WERI-Rb-1 (cell line): ENCODE results near the gene PMEL.

ENCODE experiments used
- DNase-seq: peaks from one replicate; pipeline ENCODE4 v3.0.0-alpha.2; 2020
- H3K27ac ChIP-seq: fragments of 250-450 bp; sonication (Bioruptor Pico); 2 replicates; pipeline ENCODE4 v1.5.1; 2020; ENCODE audit warnings: mild to moderate bottlenecking, moderate library complexity
- H3K27me3 ChIP-seq: fragments of 250-450 bp; sonication (Bioruptor Pico); 2 replicates; pipeline ENCODE4 v1.5.1; 2021; ENCODE audit warnings: mild to moderate bottlenecking, low read depth, moderate library complexity; ENCODE audit not compliant: insufficient read depth, severe bottlenecking
- H3K36me3 ChIP-seq: fragments of 250-450 bp; sonication (Bioruptor Pico); 2 replicates; pipeline ENCODE4 v1.5.1; 2020; ENCODE audit warnings: mild to moderate bottlenecking, moderate library complexity
- H3K4me3 ChIP-seq: 2 replicates; pipeline ENCODE4 v1.5.1; 2011; ENCODE audit warnings: low read depth, mild to moderate bottlenecking, control low read depth, low read length
- H3K9me3 ChIP-seq: fragments of 250-450 bp; sonication (Bioruptor Pico); 2 replicates; pipeline ENCODE4 v1.5.1; 2021; ENCODE audit warnings: mild to moderate bottlenecking, moderate library complexity; ENCODE audit not compliant: severe bottlenecking
- CTCF ChIP-seq: IDR thresholded peaks from 2 replicates; pipeline ENCODE4 v1.5.1; 2011; ENCODE audit warnings: low read depth, mild to moderate bottlenecking, control low read depth, inconsistent platforms, low read length

PMEL gene

DNA sequence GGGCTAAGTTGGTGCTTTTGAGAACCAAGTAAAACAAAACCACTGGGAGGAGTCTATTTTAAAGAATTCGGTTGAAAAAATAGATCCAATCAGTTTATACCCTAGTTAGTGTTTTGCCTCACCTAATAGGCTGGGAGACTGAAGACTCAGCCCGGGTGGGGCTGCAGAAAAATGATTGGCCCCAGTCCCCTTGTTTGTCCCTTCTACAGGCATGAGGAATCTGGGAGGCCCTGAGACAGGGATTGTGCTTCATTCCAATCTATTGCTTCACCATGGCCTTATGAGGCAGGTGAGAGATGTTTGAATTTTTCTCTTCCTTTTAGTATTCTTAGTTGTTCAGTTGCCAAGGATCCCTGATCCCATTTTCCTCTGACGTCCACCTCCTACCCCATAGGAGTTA is 6.2 kb upstream of the PMEL start:
- Histone ChIP-seq H3K27me3 (no peaks in the 10 kb centered on the region), H3K36me3 (peaks cover 42% of the 10 kb centered on the region), H3K9me3 (no peaks in the 10 kb centered on the region), H3K27ac (no peak overlapping the region), H3K4me3 (no peak overlapping the region)
- TF ChIP-seq CTCF = no peak
- no peak for DNase-seq

GRCh38 chr12:55970775-55971174 is 4.9 kb upstream of the PMEL start:
- Histone ChIP-seq H3K9me3 (no peaks in the 10 kb centered on the region), H3K27ac (no peak overlapping the region), H3K36me3 (peaks cover 42% of the 10 kb centered on the region), H3K27me3 (no peaks in the 10 kb centered on the region), H3K4me3 (no peak overlapping the region)
- DNase-seq = no peak
- no peak for TF ChIP-seq CTCF

- Histone ChIP-seq H3K9me3 (no peaks in the 10 kb centered on the region), H3K4me3 (no peak overlapping the region), H3K36me3 (peaks cover 42% of the 10 kb centered on the region), H3K27me3 (no peaks in the 10 kb centered on the region), H3K27ac (no peak overlapping the region)
- no peak for TF ChIP-seq CTCF
- no peak for DNase-seq
Observed at GRCh38 chr12:55969356-55969755, 3.5 kb upstream of the PMEL start.

DNA sequence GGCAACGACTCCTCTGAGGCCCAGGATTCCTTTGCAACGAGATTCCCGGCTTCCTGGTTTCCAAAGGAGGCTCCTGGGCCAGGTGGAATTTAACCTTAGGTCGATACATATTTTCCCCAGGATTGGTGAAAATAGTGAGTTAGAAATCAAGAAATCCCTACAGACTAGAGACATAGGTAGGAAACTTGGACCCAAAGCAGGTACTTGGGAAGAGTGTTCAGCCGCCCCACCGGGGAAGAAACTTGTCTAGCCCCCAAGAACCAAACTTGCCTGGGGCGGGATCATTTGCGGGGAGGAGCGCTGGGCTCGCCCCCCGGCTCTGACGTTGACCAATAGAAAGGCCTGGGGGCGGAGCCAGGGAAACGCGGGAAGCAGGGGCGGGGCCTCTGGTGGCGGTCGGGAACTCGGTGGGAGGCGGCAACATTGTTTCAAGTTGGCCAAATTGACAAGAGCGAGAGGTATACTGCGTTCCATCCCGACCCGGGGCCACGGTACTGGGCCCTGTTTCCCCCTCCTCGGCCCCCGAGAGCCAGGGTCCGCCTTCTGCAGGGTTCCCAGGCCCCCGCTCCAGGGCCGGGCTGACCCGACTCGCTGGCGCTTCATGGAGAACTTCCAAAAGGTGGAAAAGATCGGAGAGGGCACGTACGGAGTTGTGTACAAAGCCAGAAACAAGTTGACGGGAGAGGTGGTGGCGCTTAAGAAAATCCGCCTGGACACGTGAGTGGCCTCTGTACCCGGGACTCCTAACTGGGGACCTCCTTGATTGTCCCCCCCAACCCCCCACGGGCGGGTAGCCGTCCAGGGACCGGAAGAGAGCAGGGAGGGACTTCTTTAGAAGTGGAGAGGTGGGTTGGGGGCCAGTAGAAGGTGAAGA is 803 bp upstream of the PMEL start, which contains the start of gene CDK2:
TSS of gene CDK2 (plus strand) at position 423 of the 874 bp plus-strand sequence. CDS start at position 602, 179 bp downstream.
- Histone ChIP-seq H3K9me3 (no peaks in the 10 kb centered on the region), H3K27ac (peak within 1 kb of the TSS; percentile 77), H3K36me3 (peaks cover 31% of the 10 kb centered on the region), H3K4me3 (peak within 1 kb of the TSS; percentile 90), H3K27me3 (no peaks in the 10 kb centered on the region)
- peak; percentile 91 for DNase-seq
- TF ChIP-seq CTCF = no peak

DNA sequence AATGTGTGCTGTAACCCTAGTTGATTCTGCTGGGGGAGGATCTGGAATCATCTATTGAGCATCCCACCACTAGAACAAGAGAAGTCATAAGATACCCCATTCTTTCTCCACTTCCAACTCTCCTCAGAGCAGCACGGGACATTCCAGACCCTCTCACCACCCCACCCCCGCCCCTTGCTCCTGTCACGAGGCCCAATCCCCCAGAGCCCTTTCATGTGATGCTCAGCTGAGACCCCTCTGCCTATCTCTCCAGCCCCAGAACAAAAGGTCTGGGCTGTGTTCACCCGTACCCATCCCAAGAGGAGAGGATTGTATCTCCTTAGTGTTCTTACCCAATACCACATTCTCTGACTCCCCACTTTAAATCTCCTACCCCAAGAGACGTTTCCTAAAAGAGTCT is 602 bp downstream of the PMEL start:
- H3K27me3 ChIP-seq = no peaks in the 10 kb centered on the region
- no peak for DNase-seq
- no peak for TF ChIP-seq CTCF
- H3K27ac ChIP-seq = no peak overlapping the region
- no peaks in the 10 kb centered on the region for H3K9me3 ChIP-seq
- H3K4me3 ChIP-seq = no peak overlapping the region
- peaks cover 22% of the 10 kb centered on the region for H3K36me3 ChIP-seq
